Superior temporal gyrus (tissue), 1 donor: Measurements from ENCODE around the gene HOXD10.

ENCODE experiments used
- DNase-seq: peaks from one replicate; pipeline ENCODE4 v3.0.0-alpha.2; 2016; ENCODE audit errors: extremely low spot score

Gene HOXD10

DNA sequence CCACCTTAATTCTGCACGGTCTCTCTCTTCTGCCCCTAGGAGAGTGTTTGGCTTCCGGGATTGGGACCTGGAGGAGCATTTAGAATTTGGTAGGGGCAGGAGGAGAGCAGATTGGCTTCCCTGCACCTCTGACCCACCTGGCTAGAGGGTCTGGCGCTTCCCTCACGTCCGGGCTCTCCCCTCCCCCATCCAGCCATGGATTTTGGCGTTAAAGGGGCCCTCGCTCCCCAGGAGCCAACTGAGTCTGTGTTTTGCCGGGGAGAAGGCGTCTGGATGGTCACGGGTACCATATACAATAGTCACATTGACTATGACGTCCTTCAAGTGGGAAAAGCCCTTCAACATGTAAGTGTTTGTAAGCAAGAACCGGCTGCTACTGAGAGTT lies 47.1 kb downstream of the HOXD10 start:
- no peak for DNase-seq

DNA sequence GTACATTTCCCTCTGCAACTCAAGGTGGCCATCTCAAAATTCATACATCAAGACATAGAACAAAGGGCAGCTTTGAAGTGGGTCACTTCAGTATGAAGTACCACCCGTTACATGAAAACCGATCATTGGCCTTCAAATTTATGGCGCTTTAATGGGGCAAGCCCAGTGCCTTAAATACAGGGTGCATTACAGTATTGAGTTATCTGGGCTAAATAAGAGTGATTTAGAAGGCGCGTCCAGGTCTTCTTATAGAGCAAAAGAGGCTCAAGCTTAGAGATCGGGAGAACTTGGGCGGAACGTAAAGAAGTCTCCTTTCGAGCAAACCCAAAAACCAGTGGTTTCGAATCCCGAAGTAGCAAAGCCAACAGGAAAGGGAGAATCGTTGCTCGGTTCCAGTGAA lies 47.6 kb downstream of the HOXD10 start:
- DNase-seq = no peak

DNA sequence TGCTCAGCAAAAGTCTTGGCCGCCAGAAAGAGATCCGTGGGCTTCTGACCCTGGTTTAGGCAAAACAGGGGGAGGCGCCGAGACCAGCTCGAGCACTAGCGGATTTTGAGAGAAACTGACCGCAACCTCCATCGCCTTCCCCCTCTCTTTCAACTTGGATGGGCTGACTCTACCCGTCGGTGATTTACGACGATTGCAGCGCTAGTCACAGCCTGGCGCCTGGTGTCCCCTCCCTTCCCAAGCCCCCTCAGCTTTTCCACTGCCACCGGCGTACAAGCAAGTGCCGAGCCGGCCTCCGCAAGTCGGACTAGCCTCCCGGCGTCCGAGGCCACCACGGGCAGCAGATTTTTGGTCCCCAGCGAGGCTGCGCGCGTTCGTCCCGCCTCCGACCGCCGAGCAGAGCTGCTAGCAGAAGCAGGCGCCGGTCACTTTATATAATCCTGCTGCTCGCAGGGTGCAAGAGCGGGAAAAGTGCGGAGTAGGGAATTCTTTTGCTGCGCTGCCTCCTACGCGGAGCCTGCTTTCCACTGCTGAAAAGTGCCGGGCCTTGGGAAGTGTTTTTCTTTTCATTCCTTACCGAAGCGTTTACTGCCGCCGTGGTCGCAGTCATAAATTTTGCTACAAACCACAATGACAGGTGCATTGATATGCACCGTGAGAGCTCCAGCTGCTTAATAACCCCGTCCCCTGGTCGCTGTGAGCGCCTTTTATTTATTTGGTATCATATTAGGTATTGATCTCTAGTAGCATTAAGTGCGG lies 48.2 kb downstream of the HOXD10 start:
- no peak for DNase-seq

DNA sequence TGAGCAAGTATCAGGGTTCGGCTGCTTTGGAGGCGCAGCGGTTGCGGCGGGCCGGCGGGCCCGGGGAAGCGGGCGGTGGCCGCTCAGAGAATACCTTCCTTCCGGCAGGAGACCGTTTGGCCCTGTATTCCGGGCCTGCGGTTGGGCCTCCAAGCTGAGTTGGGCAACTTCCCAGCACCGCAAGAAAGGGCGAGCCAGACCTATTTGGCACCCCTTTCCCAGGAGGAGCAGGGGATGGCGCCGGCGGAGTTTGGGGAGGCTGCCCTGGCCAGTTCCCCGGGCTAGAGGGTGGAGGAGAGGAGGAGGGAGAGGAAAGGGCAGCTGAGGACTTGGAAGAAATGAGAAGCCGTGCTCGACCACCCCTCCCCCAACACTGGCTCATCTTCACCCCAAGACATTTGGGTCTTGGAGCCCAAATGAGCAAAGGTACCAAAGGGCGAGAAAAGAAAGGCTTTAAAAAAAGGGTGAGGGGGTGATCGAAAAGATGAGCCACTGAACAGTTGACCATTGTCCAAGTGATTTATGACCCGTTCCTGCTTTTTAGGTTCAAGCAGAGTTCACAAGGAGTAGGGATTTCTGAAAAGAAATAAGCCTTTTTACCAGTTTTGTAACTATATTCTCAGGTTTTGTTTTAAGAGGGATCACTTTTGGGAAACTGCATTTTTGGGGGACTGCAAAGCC lies 48.9 kb downstream of the HOXD10 start:
- DNase-seq = no peak

DNA sequence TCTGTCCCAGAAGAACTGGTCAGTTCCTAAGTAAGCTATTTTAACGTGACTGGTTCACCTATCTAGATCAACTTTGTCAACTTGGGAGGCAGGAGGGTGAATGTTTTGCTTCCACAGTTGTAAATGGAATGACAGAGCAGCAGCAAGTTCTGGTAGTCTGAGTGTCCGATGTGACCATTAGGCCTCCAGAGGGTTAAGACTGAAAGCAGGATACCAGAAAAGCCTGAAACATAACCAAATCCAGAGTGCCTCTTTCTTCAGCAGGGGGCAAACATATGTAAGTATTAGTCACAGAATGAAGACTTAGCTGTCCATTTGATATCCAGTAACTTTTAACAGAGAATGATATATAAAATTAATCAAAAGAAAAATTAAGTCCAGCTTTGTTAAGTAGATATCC lies 49.7 kb downstream of the HOXD10 start:
- DNase-seq = no peak

DNA sequence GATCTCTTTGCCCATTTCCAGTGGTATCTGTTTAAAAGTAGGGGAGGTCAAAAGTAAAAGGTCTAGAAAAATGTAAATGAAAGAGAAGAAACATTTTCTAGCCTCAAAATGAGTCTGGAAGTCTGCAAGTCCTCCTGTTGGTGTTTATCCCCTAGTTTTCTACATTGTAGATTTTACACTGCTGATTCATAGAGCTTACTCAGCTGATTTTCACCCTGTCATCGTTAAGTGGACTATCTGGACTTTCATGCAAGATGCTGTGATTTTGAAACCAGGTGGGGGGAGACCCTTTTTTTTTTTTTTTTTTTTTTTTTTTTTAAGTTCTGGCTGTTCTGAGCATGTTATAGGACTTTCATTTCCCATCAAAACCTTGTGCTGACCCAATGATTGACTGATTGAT lies 50.8 kb downstream of the HOXD10 start:
- no peak for DNase-seq

DNA sequence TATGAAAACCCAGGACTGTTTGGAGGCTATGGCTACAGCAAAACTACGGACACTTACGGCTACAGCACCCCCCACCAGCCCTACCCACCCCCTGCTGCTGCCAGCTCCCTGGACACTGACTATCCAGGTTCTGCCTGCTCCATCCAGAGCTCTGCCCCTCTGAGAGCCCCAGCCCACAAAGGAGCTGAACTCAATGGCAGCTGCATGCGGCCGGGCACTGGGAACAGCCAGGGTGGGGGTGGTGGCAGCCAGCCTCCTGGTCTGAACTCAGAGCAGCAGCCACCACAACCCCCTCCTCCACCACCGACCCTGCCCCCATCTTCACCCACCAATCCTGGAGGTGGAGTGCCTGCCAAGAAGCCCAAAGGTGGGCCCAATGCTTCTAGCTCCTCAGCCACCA lies 52.6 kb downstream of the HOXD10 start:
- DNase-seq = no peak
